Measurements from ENCODE around the gene PRKACB.

DNA sequence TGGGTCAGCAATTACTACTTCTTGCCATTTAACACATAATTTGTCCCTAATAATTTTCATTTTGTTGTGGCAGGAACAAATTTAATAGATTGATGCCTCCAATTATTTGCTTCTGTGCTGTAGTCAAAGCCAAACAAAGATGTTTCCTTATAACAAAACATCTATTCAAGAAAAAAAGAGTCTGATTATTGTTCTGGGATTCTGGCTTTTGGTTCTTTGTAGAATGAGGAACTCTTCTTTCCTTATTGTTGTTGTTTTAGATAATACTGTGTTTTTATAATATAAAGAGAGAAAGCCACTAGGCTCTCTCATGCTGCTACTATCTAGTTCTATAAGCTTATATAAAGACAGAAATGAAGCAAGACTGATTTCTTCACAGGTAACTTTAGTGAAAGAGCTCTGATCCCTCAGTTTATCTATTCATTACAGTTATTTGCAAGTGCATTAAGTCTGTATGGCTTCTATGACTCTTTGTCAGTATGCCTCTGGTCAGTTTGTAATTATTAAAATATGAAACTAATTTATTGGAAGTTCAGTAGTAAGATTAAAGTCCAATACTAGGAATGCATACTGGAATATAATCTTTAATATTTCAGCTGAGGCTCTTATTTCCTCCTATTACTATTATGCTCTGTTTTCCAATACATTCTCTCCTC is 37.4 kb downstream of the PRKACB start:
- TF ChIP-seq, protein P1, sequence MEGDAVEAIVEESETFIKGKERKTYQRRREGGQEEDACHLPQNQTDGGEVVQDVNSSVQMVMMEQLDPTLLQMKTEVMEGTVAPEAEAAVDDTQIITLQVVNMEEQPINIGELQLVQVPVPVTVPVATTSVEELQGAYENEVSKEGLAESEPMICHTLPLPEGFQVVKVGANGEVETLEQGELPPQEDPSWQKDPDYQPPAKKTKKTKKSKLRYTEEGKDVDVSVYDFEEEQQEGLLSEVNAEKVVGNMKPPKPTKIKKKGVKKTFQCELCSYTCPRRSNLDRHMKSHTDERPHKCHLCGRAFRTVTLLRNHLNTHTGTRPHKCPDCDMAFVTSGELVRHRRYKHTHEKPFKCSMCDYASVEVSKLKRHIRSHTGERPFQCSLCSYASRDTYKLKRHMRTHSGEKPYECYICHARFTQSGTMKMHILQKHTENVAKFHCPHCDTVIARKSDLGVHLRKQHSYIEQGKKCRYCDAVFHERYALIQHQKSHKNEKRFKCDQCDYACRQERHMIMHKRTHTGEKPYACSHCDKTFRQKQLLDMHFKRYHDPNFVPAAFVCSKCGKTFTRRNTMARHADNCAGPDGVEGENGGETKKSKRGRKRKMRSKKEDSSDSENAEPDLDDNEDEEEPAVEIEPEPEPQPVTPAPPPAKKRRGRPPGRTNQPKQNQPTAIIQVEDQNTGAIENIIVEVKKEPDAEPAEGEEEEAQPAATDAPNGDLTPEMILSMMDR (IDR thresholded peaks at IDR 0.05; ENCODE audit: borderline replicate concordance, extremely low read depth, low read length, poor library complexity, severe bottlenecking), result no peak
- no peak for TF ChIP-seq EZH2 (IDR thresholded peaks at IDR 0.05; ENCODE audit: borderline replicate concordance, low read depth, low read length, severe bottlenecking)

Measured in DND-41 (cell line).